ENCODE results near the gene MYBL2.

GRCh38 chr20:43690943-43691598 lies 24.2 kb downstream of the MYBL2 start:
- no peak for TF ChIP-seq POLR2A (IDR thresholded peaks at IDR 0.05; ENCODE audit: low read length)
- no peak for TF ChIP-seq GATA1 (IDR thresholded peaks at IDR 0.05; ENCODE audit: low read depth, low read length)
